Measurements from ENCODE around the gene MAPK10.

- TF ChIP-seq CTCF (IDR thresholded peaks at IDR 0.05), result no peak
- TF ChIP-seq POLR2A (IDR thresholded peaks at IDR 0.05), result no peak
Observed at GRCh38 chr4:86060341-86060740, 299.5 kb downstream of the MAPK10 start.
